Cerebellar cortex (tissue), 1 donor: ENCODE measurements around the gene MYL6B.

ENCODE experiments used
- DNase-seq: peaks from one replicate; pipeline ENCODE4 v3.0.0-alpha.2; 2015; ENCODE audit warnings: low spot score

MYL6B gene

DNA sequence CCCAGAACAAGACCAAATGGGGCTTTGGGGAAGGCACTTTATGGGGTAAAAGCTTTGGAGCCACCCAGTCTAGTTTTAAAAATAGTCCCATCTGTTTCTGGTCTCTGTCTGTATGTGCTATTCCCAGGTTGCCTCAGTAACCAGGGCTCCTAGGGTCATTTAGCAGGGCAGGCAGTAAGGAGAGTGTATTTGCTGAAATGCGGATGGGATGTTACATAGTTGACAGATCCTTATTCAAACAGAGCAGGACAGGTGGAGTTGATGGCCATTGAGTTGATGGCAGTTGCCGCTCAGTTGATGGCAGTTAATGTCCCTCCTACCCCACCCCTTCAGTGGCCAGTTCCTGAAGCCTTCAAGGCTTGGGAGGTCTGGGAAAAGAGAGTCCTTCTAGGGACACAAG, 29.8 kb upstream of the MYL6B start:
- no peak for DNase-seq

DNA sequence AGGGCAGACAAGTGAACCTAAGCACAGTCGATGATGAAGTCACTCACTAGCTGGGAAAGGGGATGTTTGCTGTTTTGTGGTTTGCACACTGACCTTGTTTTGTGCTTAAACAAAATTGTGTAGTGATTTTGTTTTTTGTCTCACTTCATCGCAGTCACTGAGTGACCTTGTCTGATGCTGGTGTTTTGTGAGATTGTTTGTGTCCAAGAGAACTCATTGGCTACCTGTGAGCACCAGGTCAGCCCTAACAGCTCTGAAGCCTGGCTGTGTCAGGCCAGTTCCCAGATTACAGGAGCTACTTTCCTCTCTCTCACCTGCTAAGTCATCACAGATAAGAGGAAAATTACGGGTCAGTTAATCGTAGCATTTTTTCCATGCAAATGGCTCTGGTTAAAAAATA, 28.3 kb upstream of the MYL6B start:
- no peak for DNase-seq

DNA sequence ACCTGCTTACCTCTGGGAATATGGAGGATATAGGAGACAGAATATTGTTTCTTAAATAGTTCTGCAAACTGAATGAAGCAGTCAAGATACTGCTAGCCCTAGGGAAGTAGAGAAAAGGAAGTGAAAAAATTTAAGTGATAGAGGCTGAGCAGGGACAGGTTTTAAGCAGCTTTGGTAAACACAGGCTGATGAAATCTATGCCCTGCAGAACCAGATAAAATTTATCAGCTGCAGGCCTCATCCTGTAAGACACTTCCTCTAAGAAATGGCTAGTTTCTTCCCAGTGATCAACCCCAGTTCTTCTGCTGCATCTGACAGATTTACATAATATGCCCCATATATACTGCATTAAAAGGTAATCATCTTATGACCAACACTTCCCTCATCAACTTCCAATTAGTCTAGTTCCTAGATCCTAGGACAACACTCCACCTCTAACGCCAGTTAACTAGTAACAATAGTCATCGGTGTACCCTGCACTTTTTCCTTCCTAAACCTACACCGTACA, 25.6 kb upstream of the MYL6B start:
- DNase-seq = peak; percentile 13

DNA sequence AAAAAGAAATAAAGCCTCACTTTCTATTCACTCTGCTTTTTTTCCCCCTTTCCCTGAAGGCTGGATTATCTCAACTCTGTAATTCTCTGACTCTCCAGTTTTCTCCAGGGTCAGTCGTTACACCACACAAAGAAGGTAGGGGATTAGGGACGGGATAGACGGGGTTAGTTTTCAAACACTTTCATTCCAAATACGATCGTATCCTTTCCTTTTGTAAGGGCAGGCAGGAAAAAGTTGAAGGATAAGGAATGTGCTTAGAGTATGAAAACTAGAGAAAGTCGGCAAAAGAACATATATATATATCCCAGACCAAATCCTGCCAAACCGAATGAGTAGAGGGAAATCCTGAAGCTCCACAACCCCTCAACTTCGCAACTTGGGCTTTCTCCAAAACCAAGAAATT, 24.9 kb upstream of the MYL6B start:
- DNase-seq = no peak

DNA sequence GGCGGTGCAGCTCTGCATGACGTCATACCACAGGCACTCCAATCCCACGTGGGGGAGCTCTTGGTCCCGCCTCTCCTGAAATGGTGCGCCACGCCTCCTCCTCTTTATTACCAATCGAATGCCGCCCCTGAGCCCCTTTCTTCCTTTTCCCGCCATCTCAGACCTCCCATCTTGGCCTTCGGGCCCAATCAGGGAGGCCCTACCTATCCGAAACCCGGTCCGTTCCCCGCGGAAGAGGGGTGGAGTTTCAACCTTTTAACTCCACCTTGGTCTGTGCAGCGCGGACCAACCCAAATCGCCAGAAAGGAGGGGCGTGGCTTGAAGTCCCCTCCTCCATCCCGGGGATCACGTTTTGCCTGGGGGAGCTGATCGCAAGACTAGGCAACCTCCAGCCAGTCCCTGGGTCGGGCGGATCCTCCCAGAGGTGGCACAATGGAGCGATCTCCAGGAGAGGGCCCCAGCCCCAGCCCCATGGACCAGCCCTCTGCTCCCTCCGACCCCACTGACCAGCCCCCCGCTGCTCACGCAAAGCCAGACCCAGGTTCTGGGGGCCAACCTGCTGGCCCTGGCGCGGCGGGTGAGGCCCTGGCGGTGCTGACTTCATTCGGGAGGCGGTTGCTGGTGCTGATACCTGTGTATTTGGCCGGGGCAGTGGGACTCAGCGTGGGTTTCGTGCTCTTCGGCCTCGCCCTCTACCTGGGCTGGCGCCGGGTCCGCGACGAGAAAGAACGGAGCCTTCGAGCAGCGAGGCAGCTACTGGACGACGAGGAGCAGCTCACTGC, 24.3 kb upstream of the MYL6B start, which contains the start of gene ESYT1:
Gene ESYT1, plus strand, starts transcription at position 380 of the 782 bp plus-strand sequence. Its CDS starts 53 bp downstream, at position 433.
- DNase-seq = peak; percentile 100

DNA sequence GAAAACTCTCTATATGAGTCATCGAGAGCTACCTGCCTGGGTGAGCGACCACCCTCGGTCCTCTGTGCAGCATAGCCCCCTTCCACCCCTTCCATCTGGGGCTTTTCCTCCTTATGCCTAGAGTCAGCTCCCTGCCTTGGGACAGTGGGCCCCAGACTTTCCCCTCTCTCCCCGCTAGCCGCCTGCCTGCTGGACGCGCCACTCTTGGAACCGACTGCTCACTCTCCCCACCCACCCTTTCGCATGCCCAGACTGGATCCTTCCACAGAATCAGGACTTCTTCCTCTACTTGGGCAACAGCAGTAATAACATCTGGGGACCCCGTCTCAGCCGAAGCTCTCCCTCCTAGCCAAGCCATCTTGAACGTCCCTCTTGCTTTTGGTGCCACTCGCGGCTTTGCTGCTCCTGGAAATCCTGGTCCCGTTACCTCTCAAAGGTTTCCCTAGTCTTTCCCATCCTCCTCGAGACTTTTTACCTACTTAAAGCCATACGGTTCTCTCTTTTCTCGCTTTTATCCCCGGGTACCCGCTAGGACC, 23.6 kb upstream of the MYL6B start:
- DNase-seq = peak; percentile 26

DNA sequence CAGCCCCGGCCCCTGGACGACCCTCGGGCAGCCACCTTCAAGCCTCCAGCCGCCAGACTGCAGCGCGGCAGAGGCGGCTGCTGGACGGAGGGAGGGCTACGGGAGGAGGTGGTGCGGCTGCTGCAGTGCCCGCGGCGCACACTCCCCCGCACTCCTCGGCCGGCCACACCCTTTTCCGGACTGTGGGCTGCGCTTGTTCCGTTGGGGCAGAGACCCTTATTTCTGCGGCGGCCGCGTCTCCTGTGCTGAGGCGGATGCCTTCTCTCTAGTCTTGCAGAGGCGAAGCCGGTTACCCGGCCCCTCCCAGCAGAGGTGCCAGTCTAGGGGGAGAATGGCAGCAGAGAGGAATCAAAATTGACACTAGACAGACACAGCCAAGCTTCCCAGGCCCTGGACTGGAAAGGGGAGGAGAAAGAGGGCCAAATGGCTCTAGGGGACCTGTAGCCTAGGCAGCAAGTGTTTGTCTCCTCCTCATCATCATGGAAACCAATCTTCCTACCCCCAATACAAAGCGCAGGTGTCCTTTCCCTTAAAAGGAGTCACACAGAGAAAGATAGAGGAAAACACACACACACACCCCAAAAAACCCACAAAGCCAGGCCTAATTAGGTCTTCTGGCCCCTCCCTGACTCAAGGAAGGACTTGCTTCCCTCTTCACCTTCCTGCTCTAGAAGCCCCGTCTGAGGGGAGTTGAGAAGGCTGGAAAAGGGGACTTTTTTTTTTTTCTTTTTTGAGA, 23.0 kb upstream of the MYL6B start:
- DNase-seq = peak; percentile 26

DNA sequence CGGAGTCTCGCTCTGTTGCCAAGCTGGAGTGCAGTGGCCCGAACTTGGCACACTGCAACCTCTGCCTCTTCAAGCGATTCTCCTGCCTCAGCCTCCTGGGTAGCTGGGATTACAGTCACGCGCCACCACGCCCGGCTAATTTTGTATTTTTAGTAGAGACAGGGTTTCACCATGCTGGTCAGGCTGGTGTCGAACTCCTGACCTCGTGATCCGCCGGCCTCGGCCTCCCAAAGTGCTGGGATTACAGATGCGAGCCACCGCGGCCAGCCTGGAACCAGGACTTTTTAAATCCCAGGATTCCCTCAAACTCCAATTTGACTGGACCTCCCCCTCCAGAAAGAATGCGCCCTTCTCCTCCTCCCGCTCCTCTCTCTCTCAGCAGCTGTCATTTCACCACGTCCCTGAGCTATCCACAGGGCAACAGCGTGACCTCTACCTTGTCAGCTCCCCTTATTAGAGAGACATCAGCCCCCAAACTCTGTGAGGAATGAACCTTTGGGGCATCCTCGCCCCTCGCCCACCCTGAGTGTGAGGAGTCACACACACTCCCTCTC, 22.4 kb upstream of the MYL6B start:
- DNase-seq = no peak

DNA sequence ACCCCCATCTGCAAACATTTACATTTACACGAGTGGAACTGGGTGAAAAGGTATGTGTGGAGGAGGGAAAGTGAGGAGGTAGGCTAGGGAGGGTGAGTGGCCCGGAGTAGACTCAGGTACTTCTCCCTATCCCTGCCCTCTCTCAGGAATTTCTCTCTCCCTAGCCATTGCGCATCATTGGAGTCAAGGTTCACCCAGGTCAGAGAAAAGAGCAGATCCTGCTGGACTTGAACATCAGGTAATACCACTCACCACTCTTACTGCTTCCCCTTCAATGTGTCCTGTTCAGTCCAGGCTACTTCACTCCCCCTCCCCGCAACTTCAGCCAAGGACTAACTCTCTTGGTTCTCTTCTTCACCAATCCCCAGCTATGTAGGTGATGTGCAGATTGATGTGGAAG, 21.5 kb upstream of the MYL6B start:
- no peak for DNase-seq

DNA sequence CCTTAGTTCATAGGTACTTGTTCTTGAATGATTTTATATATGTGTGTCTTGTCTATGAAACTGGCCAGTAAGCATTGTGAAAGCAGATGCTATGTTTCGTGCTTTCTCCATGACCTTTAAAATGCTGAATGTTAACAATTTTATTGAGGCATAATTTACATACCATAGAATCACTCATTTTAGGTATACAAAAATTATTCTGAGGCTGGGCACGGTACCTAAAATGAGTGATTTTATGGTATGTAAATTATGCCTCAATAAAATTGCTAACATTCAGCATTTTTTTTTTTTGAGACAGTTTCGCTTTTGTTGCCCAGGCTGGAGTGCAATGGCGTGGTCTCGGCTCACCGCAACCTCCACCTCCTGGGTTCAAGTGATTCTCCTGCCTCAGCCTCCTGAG, 17.5 kb upstream of the MYL6B start:
- DNase-seq = no peak

DNA sequence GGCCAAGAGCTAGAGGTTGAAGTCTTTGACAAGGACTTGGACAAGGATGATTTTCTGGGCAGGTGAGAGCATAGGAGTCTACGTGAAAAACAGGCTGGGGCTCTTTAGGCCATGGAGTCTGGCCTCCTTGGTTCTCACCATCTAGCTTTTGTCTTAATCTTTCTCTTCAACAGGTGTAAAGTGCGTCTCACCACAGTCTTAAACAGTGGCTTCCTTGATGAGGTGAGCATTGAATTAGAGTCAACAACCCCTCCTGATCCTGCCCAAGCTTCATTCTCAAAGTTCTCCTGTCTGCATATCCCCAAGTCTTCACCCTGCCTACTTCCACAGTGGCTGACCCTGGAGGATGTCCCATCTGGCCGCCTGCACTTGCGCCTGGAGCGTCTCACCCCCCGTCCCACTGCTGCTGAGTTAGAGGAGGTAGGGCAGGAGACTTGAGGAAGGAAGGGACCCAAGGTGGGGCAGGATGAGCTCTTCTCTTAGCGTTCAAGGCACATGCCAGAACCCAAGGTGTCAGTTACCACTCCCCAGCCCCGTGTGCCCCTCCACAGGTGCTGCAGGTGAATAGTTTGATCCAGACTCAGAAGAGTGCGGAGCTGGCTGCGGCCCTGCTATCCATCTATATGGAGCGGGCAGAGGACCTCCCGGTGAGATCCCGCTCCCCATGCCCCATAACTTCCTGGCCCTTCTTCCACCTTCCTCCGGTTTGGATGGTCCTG, 14.4 kb upstream of the MYL6B start:
- no peak for DNase-seq

DNA sequence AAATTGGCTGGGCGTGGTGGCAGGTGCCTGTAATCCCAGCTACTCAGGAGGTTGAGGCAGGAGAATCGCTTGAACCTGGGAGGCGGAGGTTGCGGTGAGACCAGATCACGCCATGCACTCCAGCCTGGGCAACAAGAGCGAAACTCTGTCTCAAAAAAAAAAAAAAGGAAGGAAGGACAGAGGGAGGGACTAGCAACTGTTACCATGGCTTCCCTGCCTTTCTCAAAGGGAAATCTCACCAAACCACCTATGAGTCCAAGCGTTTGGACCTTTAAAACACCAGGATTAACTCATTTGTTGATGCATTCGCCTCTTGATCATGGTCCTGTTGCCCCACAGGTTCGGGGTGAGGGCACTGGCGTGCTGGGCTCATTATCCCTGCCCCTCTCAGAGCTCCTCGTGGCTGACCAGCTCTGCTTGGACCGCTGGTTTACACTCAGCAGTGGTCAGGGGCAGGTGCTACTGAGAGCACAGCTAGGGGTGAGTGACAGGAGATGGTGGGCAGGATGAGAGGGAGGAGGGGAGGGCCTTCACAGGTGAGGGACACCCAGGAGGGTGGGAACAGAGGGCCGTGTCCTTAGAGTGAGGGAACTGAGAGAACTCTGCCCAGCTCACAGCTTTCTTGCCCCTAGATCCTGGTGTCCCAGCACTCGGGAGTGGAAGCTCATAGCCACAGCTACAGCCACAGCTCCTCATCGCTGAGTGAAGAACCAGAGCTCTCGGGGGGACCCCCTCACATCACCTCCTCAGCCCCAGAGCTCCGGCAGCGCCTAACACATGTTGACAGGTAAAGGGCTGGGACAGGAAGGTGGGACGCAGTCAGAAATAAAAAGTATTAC, 10.2 kb upstream of the MYL6B start:
- no peak for DNase-seq

DNA sequence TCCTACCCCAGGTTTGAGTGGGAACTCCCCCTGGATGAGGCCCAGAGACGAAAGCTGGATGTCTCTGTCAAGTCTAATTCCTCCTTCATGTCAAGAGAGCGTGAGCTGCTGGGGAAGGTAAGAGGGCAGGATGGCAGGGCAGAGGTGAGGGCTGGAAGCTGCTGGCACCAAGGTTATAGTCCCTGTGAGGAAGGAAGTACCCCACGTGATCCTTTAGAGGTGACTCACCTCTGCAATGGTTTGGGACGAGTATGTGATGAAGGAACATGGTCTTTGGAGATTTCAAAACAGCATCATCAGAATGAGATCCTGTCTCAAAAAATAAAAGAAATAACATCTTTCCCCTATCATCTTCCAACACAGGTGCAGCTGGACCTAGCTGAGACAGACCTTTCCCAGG, 9.2 kb upstream of the MYL6B start:
- no peak for DNase-seq

DNA sequence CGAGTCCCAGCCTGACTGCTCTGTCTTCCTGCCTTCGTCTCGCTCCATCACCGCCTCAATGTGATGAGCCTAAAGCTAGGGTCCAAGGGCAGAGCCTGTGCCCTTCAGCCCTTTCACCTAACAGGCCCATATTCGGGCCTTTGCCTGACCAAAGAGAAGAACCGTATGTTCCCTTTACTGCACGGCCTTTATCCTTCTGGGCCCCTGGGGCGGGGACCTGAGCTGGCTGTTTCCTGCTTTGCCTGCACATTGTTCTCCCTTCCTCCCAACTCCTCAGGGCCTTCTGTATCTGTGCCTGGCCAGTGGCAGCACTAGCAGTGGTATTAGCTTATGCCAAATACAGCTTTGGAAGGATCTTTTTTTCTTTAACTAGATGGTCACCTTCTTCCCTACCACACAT, 8.5 kb upstream of the MYL6B start:
- DNase-seq = no peak

DNA sequence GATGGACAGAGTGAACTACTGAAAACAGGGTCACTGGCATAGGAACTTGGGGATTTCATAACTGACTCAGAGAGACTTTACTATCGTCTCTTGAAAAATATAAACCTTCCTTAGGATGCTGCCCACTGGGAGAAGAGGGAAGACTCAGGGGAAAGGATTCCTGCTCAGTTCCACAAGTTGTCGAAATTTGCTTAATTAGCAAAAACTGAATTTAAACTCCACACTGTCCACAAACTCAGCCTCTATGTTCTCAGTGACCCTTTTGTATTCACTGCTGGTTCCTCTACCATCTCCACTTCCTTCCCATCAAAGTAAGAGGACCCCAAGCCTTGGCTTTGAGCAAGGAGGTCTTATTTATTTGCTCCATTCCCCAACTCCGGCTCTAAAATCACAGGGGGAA, 7.2 kb upstream of the MYL6B start:
- no peak for DNase-seq

DNA sequence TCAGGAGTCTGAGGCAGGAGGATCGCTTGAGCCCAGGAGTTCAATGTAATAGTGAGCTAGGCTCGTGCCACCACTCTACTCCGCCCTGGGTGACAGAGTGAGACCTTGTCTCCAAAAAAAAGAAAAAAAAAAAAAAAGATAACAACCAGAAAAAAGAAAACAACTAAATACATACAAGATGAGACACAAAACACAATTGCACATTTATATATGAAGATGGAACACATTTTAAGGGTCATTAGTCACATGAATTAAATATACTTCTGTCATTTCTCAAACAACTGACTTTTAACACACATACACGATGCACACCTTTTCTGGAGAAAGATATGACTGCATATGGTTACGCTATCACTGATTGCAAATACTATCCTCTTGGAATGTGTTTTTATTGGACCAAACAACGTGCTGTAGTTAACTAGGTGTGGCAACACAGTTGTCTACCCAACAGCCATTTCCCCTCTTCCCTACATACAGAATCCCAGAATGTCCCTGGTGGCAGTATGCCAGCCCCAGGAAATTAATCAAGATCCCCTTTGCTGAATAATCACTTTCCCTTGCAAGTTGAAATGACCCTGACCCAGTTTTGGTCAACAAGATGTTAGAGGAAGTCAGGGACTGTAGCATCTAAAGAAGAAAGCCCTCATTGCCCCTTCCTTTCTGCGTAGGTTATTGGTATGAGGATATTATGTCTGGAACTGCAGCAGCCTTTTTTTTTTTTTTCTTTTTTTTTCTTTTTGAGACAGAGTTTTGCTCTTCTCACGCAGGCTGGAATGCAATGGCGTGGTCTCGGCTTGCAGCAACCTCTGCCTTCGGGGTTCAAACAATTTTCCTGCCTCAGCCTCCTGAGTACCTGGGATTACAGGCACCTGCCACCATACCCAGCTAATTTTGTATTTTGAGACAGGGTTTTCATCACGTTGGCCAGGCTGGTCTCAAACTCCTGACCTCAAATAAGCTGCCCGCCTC, 5.6 kb upstream of the MYL6B start:
- no peak for DNase-seq

DNA sequence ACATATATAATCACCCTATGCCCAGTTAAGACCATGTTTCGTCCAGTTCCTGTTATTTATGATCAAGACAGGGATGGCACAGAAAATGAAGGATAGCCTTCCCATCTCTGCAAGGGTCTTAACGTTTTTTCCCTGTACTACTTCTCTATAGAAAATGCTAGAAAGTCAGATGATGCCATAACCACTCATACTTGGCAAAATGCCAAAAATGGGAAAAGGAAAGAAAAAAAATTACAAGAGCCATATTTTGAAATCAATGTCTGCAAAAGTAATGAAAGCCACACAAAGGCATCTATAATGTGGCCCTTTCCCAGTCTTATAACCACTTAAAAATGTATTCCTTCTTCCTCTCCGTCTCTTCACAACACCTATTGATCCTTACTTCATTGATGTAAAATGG, 1.8 kb upstream of the MYL6B start:
- no peak for DNase-seq

DNA sequence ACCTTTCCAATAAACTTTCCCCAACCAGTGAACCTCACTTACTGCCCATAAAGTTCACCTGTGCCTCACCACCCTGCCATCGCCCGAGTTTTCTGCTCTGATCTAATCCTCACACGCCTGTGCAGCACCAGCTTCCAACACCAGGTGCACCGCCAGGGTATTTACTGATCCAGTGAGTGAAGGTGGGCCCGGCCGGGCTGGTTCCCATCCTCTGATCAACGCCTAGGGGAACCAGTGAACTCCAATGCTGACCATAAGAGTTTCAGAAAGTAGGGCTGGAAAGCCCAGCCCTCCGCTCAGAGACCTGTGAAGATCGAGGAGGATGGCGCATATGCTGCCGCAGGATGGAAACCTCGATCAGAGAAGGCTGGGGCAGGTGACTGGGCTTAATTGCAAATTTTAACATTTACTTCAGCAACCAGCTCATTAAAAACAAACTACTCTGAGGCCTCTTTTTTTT, 685 bp upstream of the MYL6B start:
- DNase-seq = peak; percentile 64

DNA sequence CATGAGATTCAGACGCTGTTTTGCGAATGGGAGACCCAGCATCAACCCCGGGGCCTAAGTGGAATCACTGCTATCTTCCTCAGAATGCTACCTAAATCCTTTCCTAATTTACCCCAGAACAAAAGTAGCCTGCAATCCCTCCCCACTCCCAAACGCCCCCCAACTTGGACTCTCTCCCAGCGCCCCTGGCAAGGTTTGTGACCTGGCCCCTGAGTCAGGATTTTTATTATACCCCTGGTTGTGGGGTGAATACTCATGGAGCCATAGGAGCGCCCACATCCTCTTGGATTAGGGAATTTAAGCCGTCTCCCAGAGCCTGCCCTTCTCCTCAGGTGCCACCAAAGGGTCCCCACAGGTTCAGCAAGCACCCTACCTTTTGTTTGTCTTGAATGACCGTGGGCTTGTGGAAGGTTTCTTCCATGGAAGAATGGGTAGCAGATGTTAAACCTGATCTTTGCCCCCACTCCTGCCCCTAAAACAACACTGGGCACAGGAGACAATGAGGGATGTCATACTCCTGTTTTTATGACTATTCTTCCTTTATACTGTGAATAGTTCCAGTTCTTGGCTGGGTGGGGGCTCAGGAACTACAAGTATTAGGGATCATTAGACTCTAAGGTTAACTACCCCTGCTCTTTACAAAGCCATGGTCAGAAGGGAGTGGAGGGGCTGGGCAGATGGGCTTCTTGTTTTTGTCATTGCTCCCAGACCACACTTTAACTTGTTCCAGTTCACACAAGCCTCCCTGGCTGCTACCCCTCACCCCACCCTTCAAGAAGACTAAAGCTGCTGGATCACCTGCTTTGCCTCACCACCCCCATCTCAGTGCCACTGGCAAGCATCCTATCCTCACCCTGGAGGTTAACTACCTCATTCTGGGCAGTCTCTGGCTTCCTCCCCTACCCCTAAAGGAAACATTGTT, 630 bp downstream of the MYL6B start:
- DNase-seq = no peak
